K562 (cell line): ENCODE results near the gene EPHA1. TPM values are rescaled to one million over a fixed set of nuclear protein-coding genes. Genes with fewer than 3 reads are reported as not detected.

ENCODE experiments used
- ATAC-seq: fragments of 200-7000 bp; cut with Tn5 transposase; 3 replicates; pipeline ENCODE4 v1.9.1; 2020; ENCODE audit warnings: moderate library complexity
- BruUV-seq: library from RNA; stranded (reverse); fragments of 400-500 nt; replicated peaks from 2 replicates; lab custom pipeline; 2021; lab: Mats Ljungman, UMichigan
- CTCF ChIA-PET: fragments of 300-600 bp; formaldehyde crosslinking; extraction: SDS; loops from one replicate; lab custom pipeline; 2021; ENCODE audit warnings: low intra/inter-chr PET ratio; lab: Yijun Ruan, JAX
- POLR2A ChIA-PET: fragments of 300-600, 350-650 bp; sonication (Branson Sonifier 250); formaldehyde crosslinking; extraction: SDS; loops from one replicate; lab custom pipeline; 2021; ENCODE audit warnings: antibody characterized with exemption, inconsistent platforms; lab: Yijun Ruan, JAX
- DNase-seq, 4 experiments: peaks; one replicate each; pipeline versions ENCODE4 v3.0.0 to v3.0.0-alpha.2; 2011 to 2018; ENCODE audit warnings: low spot score in 3 of 4, mixed read lengths in 3 of 4; ENCODE audit errors: extremely low read depth in 1 of 4
- FAIRE-seq: peaks from 2 replicates; lab custom pipeline; 2011; peaks lifted over from hg19 to GRCh38; lab: Jason Lieb, UNC
- H2AFZ ChIP-seq: 2 replicates; pipeline ENCODE4 v1.6.0; 2011; ENCODE audit warnings: low read depth, low read length, control low read depth, inconsistent platforms
- H3K27ac ChIP-seq: fragments of 200-600 bp; 3 replicates; pipeline ENCODE4 v1.8.0; 2011; ENCODE audit warnings: low read depth, mild to moderate bottlenecking, control low read depth, inconsistent platforms, low read length, moderate library complexity, mixed read lengths; ENCODE audit errors: extremely low read depth
- H3K27me3 ChIP-seq, 2 experiments: fragments of 300-600 bp in 1 of 2; 2 replicates in 1 of 2; 3 replicates in 1 of 2; pipeline versions ENCODE4 v1.6.0 to v1.8.0; 2011; ENCODE audit warnings: inconsistent platforms in 2 of 2, low read length in 2 of 2, mild to moderate bottlenecking in 1 of 2, mixed read lengths in 1 of 2, moderate library complexity in 1 of 2; ENCODE audit not compliant: control insufficient read depth in 2 of 2, insufficient read depth in 2 of 2
- H3K36me3 ChIP-seq: fragments of 300-600 bp; 3 replicates; pipeline ENCODE4 v1.8.0; 2011; ENCODE audit warnings: mild to moderate bottlenecking, low read length, inconsistent platforms; ENCODE audit not compliant: control insufficient read depth, insufficient read depth
- H3K4me1 ChIP-seq, 2 experiments: fragments of 200-600 bp in 1 of 2; replicated peaks in 1 of 2; 2 replicates in 1 of 2; 3 replicates in 1 of 2; pipeline versions ENCODE4 v1.5.1 to v1.8.0; 2011; ENCODE audit warnings: inconsistent platforms in 2 of 2, low read length in 2 of 2, mild to moderate bottlenecking in 1 of 2, mixed read lengths in 1 of 2, moderate library complexity in 1 of 2; ENCODE audit not compliant: control insufficient read depth in 2 of 2, insufficient read depth in 2 of 2
- H3K4me2 ChIP-seq: 2 replicates; pipeline ENCODE4 v1.6.1; 2011; ENCODE audit warnings: low read length, control low read depth, inconsistent platforms, mixed read lengths; ENCODE audit not compliant: insufficient read depth
- H3K4me3 ChIP-seq: fragments of 200-600 bp; sonication (generic), shearing (Covaris generic); 2 replicates; pipeline ENCODE4 v1.5.1; 2016; ENCODE audit warnings: control low read depth, inconsistent platforms
- H3K79me2 ChIP-seq: fragments of 200-600 bp; 3 replicates; pipeline ENCODE4 v1.8.0; 2011; ENCODE audit warnings: low read length, inconsistent platforms; ENCODE audit not compliant: control insufficient read depth, insufficient read depth
- H3K9ac ChIP-seq, 2 experiments: 2 replicates each; pipeline versions ENCODE4 v1.6.0 to v1.6.1; 2011; ENCODE audit warnings: low read depth in 2 of 2, low read length in 2 of 2, control low read depth in 1 of 2, inconsistent platforms in 1 of 2, mild to moderate bottlenecking in 1 of 2, mixed read lengths in 1 of 2; ENCODE audit not compliant: insufficient read depth in 1 of 2
- H3K9me1 ChIP-seq: one replicate; pipeline ENCODE4 v1.6.0; 2011; ENCODE audit warnings: inconsistent platforms, mild to moderate bottlenecking, low read length, moderate library complexity; ENCODE audit not compliant: control insufficient read depth, insufficient read depth
- H3K9me3 ChIP-seq: replicated peaks from 2 replicates; pipeline ENCODE4 v1.5.1; 2011; ENCODE audit warnings: low read depth, low read length, inconsistent platforms; ENCODE audit not compliant: control insufficient read depth, insufficient read depth
- H4K20me1 ChIP-seq: replicated peaks from 2 replicates; pipeline ENCODE4 v1.6.1; 2011; ENCODE audit warnings: low read length, inconsistent platforms, mixed read lengths; ENCODE audit not compliant: control insufficient read depth, insufficient read depth
- MTF1 ChIP-seq: fragments of 250-450 bp; sonication (Bioruptor Pico); IDR thresholded peaks from 2 replicates; pipeline ENCODE4 v1.9.0; 2021; ENCODE audit warnings: moderate library complexity, mild to moderate bottlenecking, inconsistent platforms, borderline replicate concordance
- RAD21 ChIP-seq, 2 experiments: fragments of 250-450 bp in 1 of 2; fragments of 450-650 bp in 1 of 2; sonication (Bioruptor Pico) in 1 of 2; formaldehyde crosslinking in 1 of 2; IDR thresholded peaks in 1 of 2; conservative IDR thresholded peaks in 1 of 2; 2 replicates each; pipeline versions ENCODE4 v1.4.0 to v1.8.0; 2020 to 2022; ENCODE audit warnings: mild to moderate bottlenecking in 2 of 2, moderate library complexity in 1 of 2
- SNIP1 ChIP-seq: fragments of 450-650 bp; IDR thresholded peaks from 2 replicates; pipeline ENCODE4 v1.7.1; 2017; ENCODE audit warnings: low read depth, mild to moderate bottlenecking
- WGBS: fragments of 100-300 bp; shearing (Covaris generic); methylation state at CpG from one replicate; pipeline ENCODE4 v1.1.6; 2016; ENCODE audit warnings: low coverage, mixed read lengths; ENCODE audit not compliant: insufficient coverage; ENCODE audit errors: missing lambda C conversion rate; 5-methylcytosine and 5-hydroxymethylcytosine counted together
- in situ Hi-C: fragments of 300-500 bp; cut with MboI; formaldehyde crosslinking; loops from 4 replicates; pipeline ENCODE4 v1.15.0; 2018; ENCODE audit warnings: inconsistent platforms, mixed read lengths
- intact Hi-C: fragments of 100-400 bp; cut with micrococcal nuclease; formaldehyde crosslinking; loops from 2 replicates; pipeline ENCODE4 v1.14.2; 2022
- polyA plus RNA-seq, 8 experiments: library from polyadenylated mRNA; depleted of rRNA in 4 of 8; stranded (reverse) in 5 of 8; unstranded in 3 of 8; fragments of >200 nt; fragmentation: Nextera tagmentation in 2 of 8; fragmentation: Illumina TruSeq in 1 of 8; extraction: Ambion mirVana in 2 of 8; extraction: Trizol in 1 of 8; gene quantifications; 2 replicates each; pipeline versions ENCODE4 v1.2.1 to v1.2.3, GENCODE V29; 2011 to 2014; ENCODE audit warnings: inconsistent platforms in 1 of 8, missing spikeins in 1 of 8
- total RNA-seq, 7 experiments: library from RNA; depleted of rRNA in 6 of 7; stranded (reverse); fragments of >200 nt in 6 of 7; fragmentation: Illumina TruSeq in 2 of 7; extraction: Trizol in 2 of 7; gene quantifications; 2 replicates each; pipeline versions ENCODE4 v1.2.1 to v1.2.3, GENCODE V29; 2011 to 2021; ENCODE audit warnings: low replicate concordance in 1 of 7
- TF ChIP-seq, protein P1 (sequence below), 2 experiments: fragments of 450-650 bp; formaldehyde crosslinking in 1 of 2; IDR thresholded peaks; 2 replicates each; pipeline versions ENCODE4 v1.4.0 to v1.6.1; 2014 to 2020; ENCODE audit warnings: mild to moderate bottlenecking in 2 of 2, borderline replicate concordance in 1 of 2, low read depth in 1 of 2

Gene EPHA1
- total and polyA plus RNA-seq, 9 of the 15 experiments (the other 6 are each of a cell fraction or from before 2014, with no cell fraction given) = 0.22 to 0.57 (median 0.32) TPM; not detected in 6

DNA sequence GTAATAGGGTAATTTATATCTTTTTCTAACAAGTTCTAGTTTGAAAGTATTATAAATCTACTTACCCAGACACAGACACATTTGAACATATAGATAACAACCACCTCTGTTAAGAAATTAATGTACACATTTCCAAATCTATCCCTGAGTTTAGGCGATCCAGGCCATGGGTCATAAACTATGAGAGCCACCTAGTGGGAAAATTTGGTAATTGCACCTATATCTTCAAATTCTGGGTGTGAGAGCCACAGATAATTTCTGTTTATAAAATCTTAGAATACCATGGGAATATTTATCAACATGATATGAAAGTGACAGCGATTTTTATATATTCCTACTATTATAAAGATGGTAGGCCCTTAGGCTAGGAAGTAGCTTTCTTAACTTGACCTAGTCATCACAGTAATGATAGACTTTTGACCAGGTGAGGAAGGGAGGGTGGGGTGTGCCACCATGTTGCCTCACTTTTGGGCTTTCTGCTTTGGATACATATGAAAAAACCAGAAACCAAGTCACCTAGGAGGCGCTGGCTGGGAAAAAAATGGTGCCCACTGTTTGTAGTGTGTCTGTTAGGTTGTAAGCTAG is 8.0 kb upstream of the EPHA1 start:
- no peaks in the 10 kb centered on the region for H4K20me1 ChIP-seq
- peaks cover 0 to 8% of the 10 kb centered on the region in 2 experiments; a peak in 1 of 5 replicates for H3K4me1 ChIP-seq
- no peak overlapping the region for H3K27ac ChIP-seq
- intact Hi-C loops (loop anchor here (1.0 to 5.0 kb wide), 6 partner anchors 36 to 176 kb away; no protein-coding TSS in a partner anchor), in situ Hi-C loops (no loop called here)
- H3K27me3 ChIP-seq = no peaks in the 10 kb centered on the region
- H3K36me3 ChIP-seq = no peaks in the 10 kb centered on the region
- H3K9me1 ChIP-seq = no peaks in the 10 kb centered on the region
- no TSS peak for BruUV-seq
- H3K9me3 ChIP-seq = peaks cover 6% of the 10 kb centered on the region; the same call in 1 of the 2 replicates
- H2AFZ ChIP-seq = no peak overlapping the region
- peak; percentile 78 for ATAC-seq
- no peak overlapping the region for H3K4me2 ChIP-seq
- ChIA-PET POLR2A (interaction anchor here (0.5 to 2.1 kb wide), 4 partner anchors 10 to 65 kb away, joined by 3 to 4 read pairs (median 3); no protein-coding TSS in a partner anchor), CTCF (interaction anchor here (1.1 to 1.9 kb wide), 4 partner anchors 37 to 176 kb away, joined by 3 to 12 read pairs (median 4); no protein-coding TSS in a partner anchor)
- peak; percentile 76 for FAIRE-seq
- H3K9ac ChIP-seq = no peak overlapping the region
- H3K79me2 ChIP-seq = no peaks in the 10 kb centered on the region
- no peak overlapping the region for H3K4me3 ChIP-seq
- peak; percentile 78 to 82 (median 82) for DNase-seq
- WGBS = 2% methylated on average over 3 of the region's 3 CpGs
- TF ChIP-seq MTF1 (CRISPR knock-in tag) = no peak
- TF ChIP-seq, protein P1, sequence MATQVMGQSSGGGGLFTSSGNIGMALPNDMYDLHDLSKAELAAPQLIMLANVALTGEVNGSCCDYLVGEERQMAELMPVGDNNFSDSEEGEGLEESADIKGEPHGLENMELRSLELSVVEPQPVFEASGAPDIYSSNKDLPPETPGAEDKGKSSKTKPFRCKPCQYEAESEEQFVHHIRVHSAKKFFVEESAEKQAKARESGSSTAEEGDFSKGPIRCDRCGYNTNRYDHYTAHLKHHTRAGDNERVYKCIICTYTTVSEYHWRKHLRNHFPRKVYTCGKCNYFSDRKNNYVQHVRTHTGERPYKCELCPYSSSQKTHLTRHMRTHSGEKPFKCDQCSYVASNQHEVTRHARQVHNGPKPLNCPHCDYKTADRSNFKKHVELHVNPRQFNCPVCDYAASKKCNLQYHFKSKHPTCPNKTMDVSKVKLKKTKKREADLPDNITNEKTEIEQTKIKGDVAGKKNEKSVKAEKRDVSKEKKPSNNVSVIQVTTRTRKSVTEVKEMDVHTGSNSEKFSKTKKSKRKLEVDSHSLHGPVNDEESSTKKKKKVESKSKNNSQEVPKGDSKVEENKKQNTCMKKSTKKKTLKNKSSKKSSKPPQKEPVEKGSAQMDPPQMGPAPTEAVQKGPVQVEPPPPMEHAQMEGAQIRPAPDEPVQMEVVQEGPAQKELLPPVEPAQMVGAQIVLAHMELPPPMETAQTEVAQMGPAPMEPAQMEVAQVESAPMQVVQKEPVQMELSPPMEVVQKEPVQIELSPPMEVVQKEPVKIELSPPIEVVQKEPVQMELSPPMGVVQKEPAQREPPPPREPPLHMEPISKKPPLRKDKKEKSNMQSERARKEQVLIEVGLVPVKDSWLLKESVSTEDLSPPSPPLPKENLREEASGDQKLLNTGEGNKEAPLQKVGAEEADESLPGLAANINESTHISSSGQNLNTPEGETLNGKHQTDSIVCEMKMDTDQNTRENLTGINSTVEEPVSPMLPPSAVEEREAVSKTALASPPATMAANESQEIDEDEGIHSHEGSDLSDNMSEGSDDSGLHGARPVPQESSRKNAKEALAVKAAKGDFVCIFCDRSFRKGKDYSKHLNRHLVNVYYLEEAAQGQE (IDR thresholded peaks at IDR 0.05; ENCODE audit: borderline replicate concordance) = peak; percentile 82; the same call in 1 of the 2 replicates
- TF ChIP-seq, protein P1 (CRISPR knock-in tag; IDR thresholded peaks at IDR 0.05; ENCODE audit: low read depth) = no peak
- peak; percentile 91 for TF ChIP-seq RAD21 (CRISPR knock-in tag; conservative IDR thresholded peaks at IDR 0.05 in 1 of 2, IDR thresholded peaks at IDR 0.05 in 1 of 2)
- TF ChIP-seq SNIP1 = no peak
